HG03060 (cell line): ENCODE data around the gene CCDC136.

Experiments used
- ATAC-seq: cut with Tn5 transposase; IDR thresholded peaks from one replicate; pipeline ENCODE4 v1.9.1; 2021; ENCODE audit warnings: low read depth, moderate number of reproducible peaks; ENCODE audit not compliant: unreplicated experiment

Gene CCDC136

GRCh38 chr7:128830231-128831177, 38.7 kb downstream of the CCDC136 start, which contains the start of gene FLNC:
Gene FLNC (plus strand): TSS chr7:128830406. CDS start chr7:128830638, 232 bp downstream.
- ATAC-seq = no peak

GRCh38 chr7:128831178-128831993, 39.6 kb downstream of the CCDC136 start:
- no peak for ATAC-seq

GRCh38 chr7:128831994-128832879, 40.5 kb downstream of the CCDC136 start:
- no peak for ATAC-seq

- ATAC-seq = no peak
Measured at GRCh38 chr7:128832880-128833147, 41.0 kb downstream of the CCDC136 start.

- ATAC-seq = no peak
Measured at GRCh38 chr7:128833148-128833945, 41.6 kb downstream of the CCDC136 start.

- no peak for ATAC-seq
Measured at GRCh38 chr7:128833946-128834325, 42.2 kb downstream of the CCDC136 start.

GRCh38 chr7:128835231-128835751, 43.5 kb downstream of the CCDC136 start:
- ATAC-seq = no peak

GRCh38 chr7:128835790-128836641, 44.2 kb downstream of the CCDC136 start:
- no peak for ATAC-seq

- no peak for ATAC-seq
Measured at GRCh38 chr7:128836729-128837348, 45.1 kb downstream of the CCDC136 start.

- no peak for ATAC-seq
Measured at GRCh38 chr7:128837521-128837921, 45.8 kb downstream of the CCDC136 start.

GRCh38 chr7:128838109-128838779, 46.5 kb downstream of the CCDC136 start:
- no peak for ATAC-seq

- ATAC-seq = no peak
Measured at GRCh38 chr7:128838981-128839731, 47.4 kb downstream of the CCDC136 start.

- no peak for ATAC-seq
Measured at GRCh38 chr7:128839751-128840177, 48.0 kb downstream of the CCDC136 start.

GRCh38 chr7:128840326-128841170, 48.8 kb downstream of the CCDC136 start:
- ATAC-seq = no peak

- no peak for ATAC-seq
Measured at GRCh38 chr7:128841171-128841690, 49.5 kb downstream of the CCDC136 start.
